ENCODE data around the gene INTS1.

INTS1 gene

GRCh38 chr7:1486571-1486970 is 17.6 kb downstream of the INTS1 start:
- H3K27ac ChIP-seq = no peak overlapping the region
- no peak for TF ChIP-seq CTCF (conservative IDR thresholded peaks at IDR 0.05)
- TF ChIP-seq ZFX (IDR thresholded peaks at IDR 0.05) = no peak

DNA sequence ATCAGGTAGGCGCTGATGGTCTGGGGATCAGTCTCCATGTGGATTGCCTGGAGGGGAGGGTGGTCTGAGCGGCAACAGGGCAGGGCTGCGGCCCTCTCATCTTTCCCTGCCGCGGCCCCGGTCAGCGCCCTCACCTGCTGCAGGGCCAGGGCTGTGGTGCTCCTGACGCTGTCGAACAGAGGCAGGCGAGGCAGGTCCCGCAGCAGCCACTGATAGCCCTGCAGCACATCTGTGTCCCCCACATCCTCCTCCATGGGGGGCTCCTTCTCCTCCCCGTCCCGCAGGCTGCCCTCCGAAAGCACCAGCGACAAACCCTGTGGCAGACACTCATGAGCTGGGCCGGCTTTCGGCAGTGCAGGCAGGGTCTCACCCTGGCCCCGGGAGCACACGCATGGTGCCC is 19.0 kb downstream of the INTS1 start:
- TF ChIP-seq ZFX (IDR thresholded peaks at IDR 0.05) (no peak), CTCF (conservative IDR thresholded peaks at IDR 0.05) (no peak)
- no peak overlapping the region for H3K27ac ChIP-seq

DNA sequence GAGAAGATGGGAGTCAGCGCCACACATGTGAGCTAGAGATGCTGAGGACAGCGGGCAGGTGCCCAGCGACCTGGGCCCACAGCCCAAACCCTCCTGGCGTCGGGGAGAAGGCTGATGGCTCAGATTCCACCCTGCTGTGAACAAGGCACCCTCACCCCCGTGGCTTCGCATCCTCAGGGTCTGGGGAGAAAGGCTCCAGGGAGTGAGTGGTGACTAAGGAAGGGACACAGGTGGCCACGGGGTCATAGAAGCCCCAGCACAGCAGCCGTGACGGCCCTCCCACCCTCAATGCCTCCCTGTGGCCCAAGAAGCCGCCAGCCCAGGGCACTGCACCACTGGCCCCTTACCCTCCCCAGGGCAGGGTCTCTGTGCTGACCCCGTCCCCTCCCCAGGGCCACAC is 19.6 kb downstream of the INTS1 start:
- no peak for TF ChIP-seq ZFX (IDR thresholded peaks at IDR 0.05)
- no peak for TF ChIP-seq CTCF (conservative IDR thresholded peaks at IDR 0.05)

DNA sequence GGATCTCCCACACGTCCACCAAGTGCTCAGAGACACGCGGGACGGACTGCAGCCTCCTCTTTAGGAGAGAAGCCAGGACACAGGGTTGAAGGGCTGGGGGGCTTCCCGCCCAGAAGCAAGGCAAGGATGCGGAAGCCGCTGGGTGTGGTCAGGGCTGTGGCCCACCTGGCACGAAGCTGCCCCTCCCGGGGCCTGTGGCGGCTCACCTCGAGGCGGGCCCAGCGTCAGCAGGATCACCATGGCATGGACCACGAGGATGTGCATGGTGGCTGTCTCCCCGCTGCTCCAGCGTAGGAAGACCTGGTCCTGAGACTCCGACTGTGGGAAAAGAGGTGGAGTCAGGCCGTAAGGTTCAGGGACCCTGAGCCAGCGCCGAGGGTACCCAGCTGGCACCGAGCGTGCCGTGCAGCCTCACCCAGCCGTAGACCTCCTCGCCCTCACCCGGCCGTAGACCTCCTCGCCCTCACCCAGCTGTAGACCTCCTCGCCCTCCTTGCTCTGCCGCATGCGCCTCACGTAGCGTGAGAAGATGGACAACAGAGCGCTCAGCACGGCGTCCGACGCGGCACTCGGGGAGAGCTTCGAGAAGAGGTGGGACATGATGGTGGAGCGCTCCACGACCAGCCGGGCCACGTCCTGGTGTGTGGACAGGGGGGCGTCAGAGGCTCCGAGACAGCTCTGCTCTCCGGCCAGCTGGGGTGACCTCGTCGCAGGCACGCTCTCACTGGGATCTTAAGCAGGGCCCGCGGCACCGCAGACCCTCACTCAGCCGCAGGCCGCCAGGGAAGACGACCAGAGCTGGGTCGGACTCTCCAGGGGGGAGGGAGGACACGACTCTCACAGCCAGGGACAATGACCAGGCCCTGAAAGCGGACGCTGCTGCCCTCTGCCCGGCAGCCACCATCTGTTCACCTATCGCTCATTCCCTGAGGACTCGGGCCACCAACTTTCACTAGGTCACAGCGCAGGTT is 20.4 kb downstream of the INTS1 start:
- TF ChIP-seq CTCF (conservative IDR thresholded peaks at IDR 0.05) = no peak
- TF ChIP-seq ZFX (IDR thresholded peaks at IDR 0.05) = no peak
- no peak overlapping the region for H3K27ac ChIP-seq

More for the DNA sequence above, 19.6 kb downstream of the INTS1 start:
- no peak overlapping the region for H3K27ac ChIP-seq

DNA sequence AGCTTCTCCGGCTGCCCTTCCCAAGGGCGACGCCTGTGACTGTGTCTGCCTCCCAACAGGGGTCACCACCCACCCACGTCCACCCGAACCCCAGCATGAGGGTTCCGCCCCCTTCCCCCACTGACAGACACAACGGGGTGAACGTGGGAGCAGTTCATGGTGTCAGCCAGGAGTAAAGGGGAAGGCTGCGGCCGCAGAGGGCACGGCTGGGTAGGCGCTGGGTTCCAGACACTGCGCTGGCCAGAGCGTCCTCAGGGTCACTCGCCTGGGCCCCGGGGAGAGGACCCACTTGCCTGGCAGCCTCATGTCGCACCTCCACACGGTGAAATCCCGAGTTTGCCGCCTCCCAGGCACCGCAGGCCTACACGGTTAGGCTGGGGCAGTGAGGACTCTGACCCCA is 21.1 kb downstream of the INTS1 start:
- TF ChIP-seq CTCF (conservative IDR thresholded peaks at IDR 0.05) (no peak), ZFX (IDR thresholded peaks at IDR 0.05) (no peak)
- H3K27ac ChIP-seq = no peak overlapping the region

- TF ChIP-seq CTCF (conservative IDR thresholded peaks at IDR 0.05) = no peak
- TF ChIP-seq ZFX (IDR thresholded peaks at IDR 0.05) = no peak
- no peak overlapping the region for H3K27ac ChIP-seq
Observed at GRCh38 chr7:1481300-1481699, 22.9 kb downstream of the INTS1 start.

GRCh38 chr7:1480670-1481069 is 23.5 kb downstream of the INTS1 start:
- TF ChIP-seq CTCF (conservative IDR thresholded peaks at IDR 0.05) (no peak), ZFX (IDR thresholded peaks at IDR 0.05) (no peak)
- H3K27ac ChIP-seq = no peak overlapping the region

Measured in C4-2B (cell line).